COLO829 (cell line): ENCODE results near the gene TMPRSS5.

Source experiments
- DNase-seq: peaks from one replicate; pipeline ENCODE4 v3.0.0; 2012; ENCODE audit warnings: low spot score

TMPRSS5 gene

DNA sequence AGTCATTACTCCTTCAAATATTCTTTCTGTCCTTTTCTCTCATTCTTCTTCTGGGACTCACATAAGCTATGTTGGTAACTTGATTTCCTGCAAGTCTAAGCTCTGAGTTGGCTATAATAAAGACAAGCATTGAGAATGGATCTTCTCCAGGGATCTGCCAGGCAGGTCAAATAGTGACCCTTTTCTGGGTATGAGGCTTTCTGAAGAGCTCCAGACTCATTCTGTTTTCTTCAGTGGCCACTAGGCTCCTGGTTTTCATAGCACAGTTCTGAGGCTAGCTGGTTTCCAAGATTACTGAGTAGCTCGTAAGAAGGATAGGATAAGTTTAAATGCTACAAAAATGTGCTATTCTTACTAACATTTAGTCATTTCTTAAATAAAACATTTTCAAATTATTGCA, 38.3 kb downstream of the TMPRSS5 start:
- DNase-seq: no peak

DNA sequence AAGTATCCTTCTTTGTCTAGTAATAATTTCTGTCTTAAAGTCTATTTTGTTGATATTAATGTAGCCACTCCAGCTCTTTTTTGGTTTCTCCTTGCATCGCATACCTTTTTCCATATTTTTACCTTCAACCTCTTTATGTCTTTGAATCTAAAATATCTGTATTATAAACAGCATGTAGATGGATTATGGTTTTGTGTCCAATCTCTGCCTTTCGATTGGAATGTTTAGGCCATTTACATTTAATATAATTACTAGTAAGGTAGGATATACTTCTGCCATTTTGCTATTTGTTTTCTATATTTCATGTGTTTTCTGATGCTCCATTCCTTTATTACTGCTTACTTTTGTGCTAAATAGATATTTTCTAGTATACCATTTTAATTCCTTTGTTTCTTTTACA, 39.5 kb downstream of the TMPRSS5 start:
- DNase-seq: no peak

GRCh38 chr11:113664981-113665710, 41.0 kb downstream of the TMPRSS5 start:
- DNase-seq: no peak

DNA sequence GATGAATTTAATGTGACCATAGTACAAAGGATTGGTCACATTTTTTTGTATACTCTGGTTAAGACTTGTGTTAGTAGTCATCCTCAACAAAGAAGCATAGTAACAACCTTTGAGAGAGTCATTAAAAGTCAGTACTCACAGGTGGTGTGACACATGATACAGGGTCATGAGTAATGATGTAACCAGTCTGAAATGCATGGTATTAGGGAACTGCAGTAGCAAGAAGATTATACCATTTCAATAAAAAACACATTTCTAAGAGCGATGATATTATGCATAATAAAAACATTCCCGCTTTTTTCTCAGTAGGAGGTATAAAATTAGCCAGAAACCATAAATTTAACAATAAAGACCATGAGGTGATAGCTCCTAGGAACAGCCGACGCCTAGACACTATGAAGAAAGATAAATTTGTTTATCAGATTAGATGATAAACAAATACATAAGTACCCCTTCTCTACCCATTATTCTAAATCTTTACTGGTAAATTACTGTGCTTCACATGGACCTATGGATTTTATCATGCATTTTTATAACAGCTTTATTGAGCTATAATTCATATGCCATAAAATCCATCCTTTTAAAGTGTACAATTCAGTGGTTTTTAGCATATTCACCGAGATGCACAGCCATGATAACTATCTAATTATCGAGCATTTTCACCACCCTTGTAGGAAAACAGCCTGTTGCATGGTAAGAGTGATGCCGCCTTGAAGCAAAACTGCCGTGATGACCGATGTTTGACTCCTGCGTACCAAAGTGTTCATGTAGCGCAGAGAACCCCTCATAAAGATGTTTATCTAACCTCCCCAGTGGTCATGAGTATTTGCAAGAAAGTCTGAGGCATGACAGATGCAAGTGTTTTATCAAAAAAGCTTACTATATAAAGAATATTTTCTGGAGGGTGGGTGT, 41.8 kb downstream of the TMPRSS5 start:
- DNase-seq: no peak

DNA sequence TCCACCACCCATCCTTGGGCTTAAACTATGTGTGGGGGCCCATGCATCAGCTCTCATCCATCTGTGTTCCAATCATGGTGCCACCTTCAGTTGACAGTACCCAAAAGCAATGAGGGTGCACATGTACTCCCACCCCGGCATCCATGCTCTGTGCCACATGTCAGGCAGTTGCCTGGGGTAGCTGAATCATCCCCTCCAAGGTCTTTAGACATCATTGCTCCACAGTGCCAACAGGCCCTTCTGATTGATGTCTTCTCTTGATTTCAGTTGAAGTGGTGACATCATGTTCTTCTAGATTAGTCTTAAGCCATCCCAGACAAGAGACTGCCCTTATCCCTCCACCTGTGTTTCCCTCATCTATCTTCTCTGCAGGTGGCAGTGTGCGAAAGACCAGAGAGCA, 42.5 kb downstream of the TMPRSS5 start:
- no peak for DNase-seq

DNA sequence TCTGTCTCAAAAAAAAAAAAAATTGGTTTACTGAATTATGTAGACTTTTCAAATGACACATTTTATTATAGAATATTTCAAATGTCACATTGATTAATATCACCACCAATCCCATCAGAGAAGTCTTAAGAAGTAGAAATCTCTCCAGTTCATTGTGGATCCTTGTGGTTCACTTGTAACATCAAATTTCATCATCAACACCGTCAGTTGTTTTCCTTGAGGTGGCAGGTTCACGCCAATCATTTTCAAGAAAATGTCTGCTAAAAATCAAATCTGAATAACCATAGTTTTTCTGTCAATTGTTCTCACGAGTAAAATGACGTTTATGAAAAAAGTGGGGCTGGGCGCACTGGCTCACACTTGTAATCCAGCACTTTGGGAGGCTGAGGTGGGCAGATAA, 50.3 kb downstream of the TMPRSS5 start:
- DNase-seq: no peak

GRCh38 chr11:113651023-113651422, 55.1 kb downstream of the TMPRSS5 start:
- no peak for DNase-seq

DNA sequence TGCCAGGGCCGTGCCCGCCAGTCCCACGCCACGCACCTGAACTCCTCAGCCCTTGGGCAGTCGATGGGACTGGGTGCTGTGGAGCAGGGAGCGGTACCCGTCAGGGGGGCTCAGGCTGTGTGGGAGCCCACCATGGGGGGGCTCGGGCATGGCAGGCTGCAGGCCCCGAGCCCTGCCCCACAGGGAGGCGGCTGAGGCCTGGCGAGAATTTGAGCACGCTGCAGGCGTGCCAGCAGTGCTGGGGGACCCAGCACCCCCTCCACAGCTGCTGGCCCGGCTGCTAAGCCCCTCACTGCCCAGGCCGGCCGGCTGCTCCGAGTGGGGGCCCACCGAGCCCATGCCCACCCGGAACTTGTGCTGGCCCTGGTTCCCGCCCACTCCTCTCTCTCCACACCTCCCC, 56.8 kb downstream of the TMPRSS5 start:
- DNase-seq: no peak

- DNase-seq: no peak
These were observed 58.3 kb downstream of the TMPRSS5 start for GRCh38 chr11:113647856-113648255.

DNA sequence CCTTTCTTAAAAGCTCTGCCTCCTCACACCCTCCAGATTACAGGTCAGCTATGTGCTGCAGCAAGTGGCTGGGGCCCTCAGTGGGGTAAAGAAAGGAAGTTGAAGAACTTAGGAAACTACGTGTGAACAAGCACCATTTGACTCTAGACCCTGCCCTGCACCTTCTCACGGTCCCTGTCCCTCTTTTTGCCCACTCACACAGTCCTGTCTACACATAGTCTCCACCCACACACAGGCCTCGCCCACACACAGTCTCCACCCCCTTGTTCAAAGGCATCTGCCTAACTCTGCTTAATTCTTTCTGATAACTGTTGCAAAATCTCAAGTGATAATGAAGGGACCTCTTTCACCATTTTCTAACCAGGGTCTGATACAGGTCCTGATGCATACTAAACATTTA, 59.0 kb downstream of the TMPRSS5 start:
- DNase-seq: no peak

DNA sequence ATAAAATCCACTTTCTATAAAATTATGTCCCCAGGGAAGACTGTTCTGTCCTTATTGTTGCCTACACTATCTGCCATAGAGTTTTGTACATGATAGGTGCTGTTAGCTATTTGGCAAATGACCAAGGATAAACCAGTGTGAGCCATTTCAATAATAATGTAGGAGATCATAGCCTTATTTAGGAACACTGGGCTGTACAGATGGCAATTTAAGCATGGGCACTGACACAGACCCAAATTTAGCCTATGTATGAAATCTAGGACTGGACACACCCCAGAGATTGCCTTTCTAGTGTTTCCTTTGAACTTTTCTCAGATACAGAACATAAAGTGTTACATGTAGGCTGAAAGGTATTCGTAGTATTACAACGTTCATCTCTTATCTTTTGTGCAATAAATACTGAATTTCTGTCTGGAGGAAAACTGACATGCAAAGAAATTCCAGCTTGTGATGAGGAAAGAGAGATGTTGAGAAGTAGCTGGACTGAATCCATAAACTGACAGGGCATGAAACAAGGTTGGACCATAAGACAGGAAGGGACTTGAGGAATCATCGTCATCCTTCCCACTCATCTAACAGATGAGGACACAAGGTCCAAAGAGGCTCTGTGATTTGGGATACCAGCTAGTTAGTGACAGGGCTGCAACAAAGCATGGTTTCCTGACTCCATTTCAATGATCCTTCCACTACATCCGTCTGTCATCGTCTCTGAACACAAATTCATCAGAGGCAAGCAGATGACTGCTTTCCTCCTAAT, 60.3 kb downstream of the TMPRSS5 start:
- DNase-seq: no peak

DNA sequence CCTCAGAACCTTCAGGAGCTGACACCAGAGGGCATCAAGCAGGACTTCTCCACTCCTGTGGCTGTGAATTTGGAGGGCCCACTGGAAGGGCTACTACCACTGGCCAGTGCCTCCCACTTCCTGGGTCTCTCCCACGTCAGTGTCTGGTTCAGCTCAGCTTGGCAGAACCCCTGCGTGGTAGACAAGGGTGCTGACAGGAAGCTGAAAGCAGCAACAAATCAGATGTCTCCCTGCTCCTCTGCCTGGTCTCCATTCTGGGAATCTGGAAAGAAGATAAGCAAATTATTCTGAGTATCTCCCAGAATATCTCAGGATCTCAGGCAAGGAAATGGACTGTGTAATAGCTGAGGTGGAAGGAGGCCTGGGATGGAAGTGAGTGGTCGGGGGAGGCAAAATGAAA, 61.5 kb downstream of the TMPRSS5 start:
- no peak for DNase-seq

GRCh38 chr11:113643701-113644100, 62.4 kb downstream of the TMPRSS5 start:
- DNase-seq: no peak

DNA sequence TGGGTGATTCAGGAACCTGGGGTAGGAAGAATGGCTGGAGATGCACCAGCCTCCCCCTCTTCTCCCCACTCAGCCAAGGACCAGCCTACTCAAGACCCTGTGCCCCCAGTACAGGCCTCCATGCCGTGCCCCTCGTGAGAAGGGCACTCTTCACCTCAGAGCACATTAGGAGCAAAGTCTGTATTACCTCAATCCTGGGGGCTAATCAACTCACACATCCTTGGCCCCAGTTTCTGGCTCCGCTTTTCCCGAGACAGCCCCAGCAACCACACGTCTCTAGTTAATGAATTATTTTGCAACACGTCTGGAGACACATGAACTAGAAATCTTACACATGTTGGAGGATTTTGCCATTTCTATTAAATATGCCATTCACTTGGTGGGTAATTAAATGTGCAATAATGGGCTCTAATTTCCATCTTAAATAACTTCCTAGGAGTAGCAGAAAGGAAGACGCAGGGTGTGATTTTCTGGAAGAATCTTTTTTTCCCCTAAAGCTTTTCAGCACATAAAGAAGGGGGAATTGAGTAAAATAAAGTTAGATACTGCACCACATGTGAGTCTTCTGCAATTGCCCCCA, 63.0 kb downstream of the TMPRSS5 start:
- DNase-seq: no peak

DNA sequence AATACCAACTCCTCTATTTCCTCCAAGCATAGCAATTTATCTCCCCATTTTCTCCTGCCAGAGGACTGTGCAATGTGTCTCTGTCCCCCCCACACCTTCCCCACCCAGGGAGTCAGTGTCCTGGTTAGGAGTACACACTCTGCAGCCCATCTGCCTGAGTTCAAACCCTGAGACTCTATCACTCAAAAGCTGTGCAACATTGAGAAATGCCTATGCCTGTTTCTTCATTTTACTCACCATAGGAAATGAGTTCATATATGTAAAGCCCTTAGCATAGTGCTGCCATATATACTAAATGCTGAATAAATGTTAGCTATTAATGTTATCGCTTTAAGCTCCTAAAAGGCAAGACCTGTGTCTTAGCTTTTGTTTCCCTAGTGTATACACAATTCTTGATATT, 64.0 kb downstream of the TMPRSS5 start:
- no peak for DNase-seq

GRCh38 chr11:113638376-113638775, 67.7 kb downstream of the TMPRSS5 start:
- no peak for DNase-seq

GRCh38 chr11:113637636-113638035, 68.5 kb downstream of the TMPRSS5 start:
- no peak for DNase-seq
